GM21786 (cell line): ENCODE data around the gene UBE2L6.
"Not testable (repeated sequence)": the region's sequence is repeated elsewhere in the genome, so short reads cannot be mapped to it uniquely, and the experiment has no call there.

Experiments used
- ATAC-seq: cut with Tn5 transposase; IDR thresholded peaks from one replicate; pipeline ENCODE4 v1.9.1; 2021; ENCODE audit not compliant: unreplicated experiment

Gene UBE2L6

DNA sequence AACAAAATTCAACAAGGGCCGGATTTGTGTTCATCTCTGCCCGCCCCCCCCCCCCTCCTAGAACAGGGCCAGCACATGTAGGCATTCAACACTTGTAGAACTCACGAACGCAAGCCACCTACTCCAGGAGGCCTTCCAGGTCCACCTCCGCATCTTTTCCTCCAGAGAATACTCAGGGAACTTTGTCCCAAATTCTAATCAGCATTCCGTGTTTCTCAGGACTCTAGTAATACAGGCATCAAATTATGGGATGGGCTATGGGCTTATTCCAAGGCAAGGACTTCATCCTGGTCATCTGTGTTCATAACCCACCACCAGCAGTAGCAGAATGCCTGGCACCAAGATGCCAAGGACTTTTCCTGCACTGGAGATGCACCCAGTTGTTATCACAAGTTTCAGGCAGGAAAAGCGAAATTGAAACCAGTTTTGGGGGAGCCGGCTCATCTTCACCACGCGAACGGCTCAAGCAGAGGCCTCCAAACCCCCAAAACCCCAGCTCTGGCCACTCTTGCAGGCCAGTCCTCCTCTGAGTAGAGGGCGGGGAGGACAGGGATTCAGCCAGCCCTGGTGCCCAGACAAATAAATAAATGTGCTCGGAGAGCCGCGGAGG lies 462 bp downstream of the UBE2L6 start:
- peak; percentile 1 for ATAC-seq

DNA sequence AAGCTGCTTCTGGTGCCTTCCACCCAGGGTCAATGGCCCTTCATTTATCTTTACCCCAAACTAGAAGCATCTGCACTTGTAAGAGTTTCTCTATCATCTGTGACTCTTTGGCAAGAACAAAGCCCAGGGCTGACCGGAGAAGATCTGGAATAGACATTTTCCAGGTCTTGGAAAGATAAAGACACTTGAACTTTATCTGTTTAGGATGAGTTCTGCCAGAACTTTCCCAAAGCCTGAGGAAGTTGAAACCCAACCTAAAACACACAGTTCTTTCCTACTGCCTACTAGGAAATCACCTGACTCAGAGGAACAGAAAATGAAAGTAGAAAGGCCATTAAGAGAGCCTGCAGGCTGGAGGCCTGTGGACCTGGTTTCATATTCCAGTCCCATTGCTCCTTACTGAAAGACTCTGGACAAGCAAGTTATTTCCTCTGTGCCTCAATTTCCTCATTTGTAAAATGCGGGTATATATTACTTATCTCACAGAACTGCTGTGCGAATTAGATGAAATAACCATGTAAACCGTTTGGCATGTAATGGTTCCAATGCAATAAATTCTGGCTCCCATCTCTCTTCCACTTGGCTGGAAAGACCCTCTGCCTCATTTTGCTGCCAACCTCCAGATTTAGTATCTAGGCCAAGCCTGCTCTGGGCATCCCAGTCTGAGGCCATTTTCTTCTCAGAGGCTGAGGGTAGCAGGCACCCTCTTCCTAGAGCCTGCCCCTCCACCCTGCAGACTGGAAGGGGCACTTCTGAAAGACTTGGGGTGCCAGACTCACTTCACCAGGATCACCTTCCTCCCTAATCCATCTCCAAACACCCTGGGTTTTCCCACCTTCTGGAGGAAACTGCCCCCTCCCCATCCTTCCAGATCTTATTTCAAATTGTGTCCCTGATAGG lies 1.2 kb downstream of the UBE2L6 start:
- ATAC-seq: peak; percentile 62

DNA sequence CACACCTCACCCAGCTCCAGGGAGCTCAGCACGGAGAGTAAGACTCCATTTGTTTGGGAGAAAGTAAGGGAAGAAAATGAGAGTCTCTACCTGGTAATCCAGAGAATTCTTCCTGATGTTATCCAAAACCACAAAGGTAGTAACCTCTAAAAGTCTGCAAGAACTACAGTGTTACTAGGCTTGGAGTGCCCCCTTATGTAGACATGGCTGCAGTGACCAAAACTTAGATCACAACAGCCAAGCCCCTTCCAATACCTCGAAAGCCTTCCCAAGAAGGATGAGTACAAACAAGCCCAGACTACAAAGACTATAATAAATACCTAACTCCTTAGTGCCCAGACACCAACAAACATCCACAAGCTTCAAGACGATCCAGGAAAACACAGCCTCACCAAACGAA lies 4.9 kb downstream of the UBE2L6 start:
- ATAC-seq: no peak

DNA sequence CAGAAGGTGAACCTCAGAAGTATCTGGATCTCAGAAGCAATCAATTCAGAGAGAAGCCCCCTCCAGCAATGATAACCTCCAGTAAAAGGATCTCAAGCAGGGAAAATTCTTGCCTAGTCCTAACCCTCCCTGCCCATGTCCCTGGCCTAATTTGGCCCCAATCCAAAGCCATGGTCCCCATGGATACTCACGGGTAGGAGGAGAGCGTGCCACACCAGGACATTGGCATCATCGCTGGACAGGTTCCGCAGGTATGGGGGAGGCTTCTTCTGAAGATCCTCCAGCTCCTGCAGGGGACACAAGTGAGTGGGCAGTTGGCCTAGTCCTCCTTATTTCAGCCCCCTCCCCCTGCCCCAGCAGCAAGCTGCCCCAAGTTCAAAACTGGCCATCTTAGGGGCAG lies 7.3 kb downstream of the UBE2L6 start:
- ATAC-seq: no peak

DNA sequence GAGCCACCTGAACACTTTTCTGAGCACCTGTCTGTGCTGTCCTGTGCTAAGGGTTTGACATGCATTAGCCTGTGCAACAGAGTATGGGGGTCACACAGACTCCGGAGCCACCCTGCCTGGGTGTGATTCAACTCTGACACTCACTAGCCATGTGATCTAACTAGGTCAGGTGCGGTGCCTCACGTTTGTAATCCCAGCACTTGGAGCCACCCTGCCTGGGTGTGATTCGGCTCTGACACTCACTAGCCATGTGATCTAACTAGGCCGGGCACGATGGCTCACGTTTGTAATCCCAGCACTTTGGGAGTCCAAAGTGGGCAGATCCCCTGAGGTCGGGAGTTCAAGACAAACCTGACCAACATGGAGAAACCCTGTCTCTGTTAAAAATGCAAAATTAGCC lies 11.4 kb downstream of the UBE2L6 start:
- ATAC-seq: no peak

DNA sequence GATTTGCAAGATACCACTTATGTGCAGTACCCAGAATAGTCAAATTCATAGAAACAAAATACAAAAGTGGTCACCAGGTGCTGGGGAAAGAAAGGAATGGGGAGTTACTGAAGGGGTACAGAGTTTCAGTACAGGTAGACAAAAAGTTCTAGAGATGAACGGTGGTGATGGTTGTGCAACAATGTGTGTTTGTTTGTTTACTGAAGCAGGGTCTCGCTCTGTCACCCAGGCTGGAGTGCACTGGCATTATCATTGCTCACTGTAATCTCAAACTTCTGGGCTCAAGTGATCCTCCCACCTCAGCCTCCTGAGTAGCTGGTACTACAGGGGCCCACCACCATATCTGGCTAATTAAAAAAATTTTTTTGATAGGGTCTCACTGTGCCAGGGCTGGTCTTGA lies 12.1 kb downstream of the UBE2L6 start:
- ATAC-seq: no peak

DNA sequence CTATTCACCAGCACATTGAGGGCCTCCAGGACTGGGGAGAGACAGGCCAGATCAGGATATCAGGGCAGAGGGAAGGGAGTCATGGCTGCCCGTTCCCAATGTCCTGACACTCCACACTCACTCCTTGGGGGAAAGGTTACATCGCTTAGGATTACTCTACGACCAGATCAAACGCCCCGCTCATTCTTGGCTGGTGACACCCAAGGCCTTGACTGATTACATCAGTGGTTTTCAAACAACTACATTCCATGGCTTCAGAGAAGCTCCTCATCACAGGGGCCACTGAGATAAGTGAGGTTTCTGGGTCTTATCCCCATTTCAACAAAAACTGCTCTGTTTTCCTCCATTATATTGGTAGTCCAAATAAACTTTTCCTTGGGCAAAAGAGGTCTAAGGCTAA lies 15.0 kb downstream of the UBE2L6 start:
- ATAC-seq: no peak

DNA sequence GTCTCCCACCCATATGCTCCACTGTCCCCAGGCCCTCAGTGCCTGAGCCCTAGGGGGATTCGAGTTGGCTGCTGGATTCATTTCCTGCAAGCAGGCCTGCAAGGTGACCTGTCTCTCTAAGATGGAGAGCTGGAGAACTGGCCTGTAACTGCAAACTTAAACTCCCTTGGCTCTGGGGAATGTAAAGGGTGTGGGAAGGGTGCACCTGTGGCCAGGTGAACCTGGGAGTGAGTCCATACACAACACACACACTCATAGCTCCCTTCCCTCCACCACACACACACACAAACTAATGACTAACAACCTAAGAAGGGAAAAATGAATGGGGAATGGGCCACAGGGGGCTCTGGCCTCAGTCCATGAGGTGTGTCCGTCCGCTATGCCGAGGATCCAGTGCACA lies 15.5 kb downstream of the UBE2L6 start:
- no peak for ATAC-seq

DNA sequence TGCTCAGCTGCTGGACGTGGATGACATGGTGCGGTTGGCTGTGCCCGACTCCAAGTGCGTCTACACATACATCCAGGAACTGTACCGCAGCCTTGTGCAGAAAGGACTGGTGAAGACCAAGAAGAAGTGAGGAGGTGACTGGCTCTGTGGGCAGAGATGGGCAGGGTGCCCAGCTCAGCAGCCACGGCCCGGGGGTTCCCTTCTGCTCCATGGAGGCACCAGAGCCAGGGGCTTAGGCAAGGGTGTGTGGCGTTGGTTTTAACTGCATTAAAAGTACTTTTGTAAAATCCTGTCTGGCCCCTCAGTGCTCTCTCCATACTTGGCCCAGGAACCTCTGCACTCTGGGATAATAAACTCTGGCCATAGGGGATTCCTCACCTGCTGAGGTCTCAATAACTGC lies 17.5 kb downstream of the UBE2L6 start:
- no peak for ATAC-seq

DNA sequence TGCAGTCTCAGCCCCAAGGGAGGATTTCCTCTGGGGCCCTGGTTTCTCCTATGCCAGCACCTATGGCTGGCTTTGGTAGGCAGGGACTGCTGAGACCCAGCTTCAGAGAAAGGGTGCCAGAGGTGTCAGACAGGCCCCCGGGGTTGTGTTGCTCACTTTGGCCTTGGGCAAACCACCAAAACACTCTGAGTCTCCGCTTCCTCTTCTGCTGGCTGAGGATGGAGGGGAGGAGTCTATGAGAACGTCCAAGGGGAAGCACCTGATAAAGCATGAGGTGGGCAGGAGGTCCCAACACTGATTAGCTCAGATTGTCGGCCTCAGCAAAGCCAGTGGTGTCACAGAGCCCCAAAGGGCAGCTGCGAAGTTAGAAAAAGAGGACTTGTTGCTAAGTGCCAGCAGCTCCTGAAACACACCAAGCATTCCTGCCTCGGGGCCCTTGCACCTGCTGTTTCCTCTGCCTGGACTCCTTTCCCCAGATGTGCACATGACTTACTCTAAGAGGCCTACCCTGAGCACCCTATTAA lies 19.6 kb downstream of the UBE2L6 start:
- peak; percentile 91 for ATAC-seq

DNA sequence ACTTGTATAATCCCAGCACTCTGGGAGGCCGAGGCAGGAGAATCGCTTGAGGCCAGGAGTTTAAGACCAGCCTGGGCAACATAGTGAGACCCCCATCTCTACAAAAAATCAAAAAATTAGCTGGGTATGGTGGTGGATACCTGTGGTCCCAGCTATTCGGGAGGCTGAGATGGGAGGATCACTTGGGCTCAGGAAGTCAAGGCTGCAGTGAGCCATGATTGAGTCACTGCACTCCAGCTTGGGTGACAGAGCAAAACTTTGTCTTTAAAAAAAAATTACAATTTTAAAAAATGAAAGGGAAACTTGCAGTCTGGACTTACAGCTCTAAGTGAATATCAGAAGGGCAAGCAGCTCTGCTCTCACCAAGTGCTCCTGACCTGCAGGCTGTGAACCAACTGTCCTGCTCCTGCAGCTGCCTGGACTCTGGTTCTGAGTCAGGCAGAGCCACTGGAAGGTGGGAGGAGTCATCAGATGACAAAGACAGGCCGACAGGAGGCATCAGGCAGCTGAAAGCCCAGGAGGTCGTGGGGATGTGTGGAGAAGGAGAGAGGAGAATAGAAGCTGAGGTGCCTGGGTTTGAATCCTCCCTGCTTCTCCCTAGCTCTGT lies 20.5 kb downstream of the UBE2L6 start:
- ATAC-seq: peak; percentile 56

DNA sequence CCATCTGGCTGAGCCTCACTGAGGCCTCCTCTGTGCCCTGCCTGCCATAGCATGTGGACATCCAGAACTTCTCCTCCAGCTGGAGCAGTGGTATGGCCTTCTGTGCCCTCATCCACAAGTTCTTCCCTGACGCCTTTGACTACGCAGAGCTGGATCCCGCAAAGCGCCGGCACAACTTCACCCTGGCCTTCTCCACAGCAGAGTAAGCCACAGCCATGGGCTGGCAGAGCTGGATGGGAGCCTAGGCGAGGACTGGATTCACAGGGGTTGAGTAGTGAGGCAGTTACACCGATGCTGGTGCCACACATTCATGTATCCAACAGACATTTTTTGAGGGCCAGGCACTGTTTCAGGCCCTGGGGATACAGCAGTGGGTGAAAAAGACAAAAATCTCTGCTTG lies 21.0 kb downstream of the UBE2L6 start:
- no peak for ATAC-seq

DNA sequence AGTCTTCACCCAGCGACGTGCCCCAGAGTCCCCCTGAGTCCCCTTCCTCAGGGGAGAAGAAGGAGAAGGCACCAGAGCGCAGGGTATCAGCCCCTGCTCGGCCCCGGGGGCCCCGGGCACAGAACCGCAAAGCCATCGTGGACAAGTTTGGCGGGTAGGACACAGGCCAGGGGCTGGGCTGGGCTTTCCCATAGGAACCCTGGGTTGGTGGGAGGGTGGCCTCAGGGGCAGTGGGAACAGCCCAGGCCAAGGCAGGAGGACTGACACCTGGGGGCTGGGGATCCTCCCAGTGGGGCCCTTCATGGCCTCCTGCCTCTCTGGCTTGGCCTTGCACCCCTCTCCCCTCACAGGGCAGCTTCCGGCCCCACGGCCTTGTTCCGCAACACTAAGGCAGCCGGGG lies 21.6 kb downstream of the UBE2L6 start:
- ATAC-seq: no peak

DNA sequence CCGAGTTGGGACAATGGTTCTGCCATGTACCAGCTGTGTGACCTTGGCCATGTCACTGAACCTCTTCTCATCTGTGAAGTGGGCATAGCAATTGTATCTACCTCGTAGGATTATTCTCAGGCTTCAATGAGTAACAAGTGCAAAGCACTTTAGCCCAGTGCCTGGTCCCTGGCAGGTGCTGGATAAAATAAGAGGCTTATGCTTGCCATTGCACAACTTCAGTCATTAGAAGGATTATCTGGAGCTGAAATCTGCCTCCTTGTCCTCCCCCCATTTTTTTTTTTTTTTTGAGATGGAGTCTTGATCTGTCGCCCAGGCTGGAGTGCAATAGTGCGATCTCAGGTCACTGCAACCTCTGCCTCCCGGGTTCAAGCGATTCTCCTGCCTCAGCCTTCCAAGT lies 22.9 kb downstream of the UBE2L6 start:
- ATAC-seq: no peak

DNA sequence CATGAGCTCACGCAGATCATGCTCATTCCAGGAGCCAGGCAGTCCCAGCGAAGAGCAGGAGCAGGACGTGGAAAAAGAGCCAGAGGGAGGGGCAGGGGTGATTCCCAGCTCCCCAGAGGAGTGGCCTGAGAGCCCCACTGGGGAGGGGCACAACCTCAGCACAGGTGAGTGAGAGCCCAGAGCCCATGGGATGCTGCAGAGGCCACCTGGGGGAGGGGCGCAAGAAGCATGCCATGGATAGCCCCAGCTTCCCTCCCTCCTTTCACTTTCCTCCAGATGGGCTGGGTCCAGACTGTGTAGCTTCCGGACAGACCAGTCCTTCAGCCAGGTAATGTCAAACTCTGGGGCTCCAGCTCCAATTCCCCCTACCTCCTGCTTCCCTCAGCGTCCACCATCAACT lies 23.9 kb downstream of the UBE2L6 start:
- no peak for ATAC-seq

DNA sequence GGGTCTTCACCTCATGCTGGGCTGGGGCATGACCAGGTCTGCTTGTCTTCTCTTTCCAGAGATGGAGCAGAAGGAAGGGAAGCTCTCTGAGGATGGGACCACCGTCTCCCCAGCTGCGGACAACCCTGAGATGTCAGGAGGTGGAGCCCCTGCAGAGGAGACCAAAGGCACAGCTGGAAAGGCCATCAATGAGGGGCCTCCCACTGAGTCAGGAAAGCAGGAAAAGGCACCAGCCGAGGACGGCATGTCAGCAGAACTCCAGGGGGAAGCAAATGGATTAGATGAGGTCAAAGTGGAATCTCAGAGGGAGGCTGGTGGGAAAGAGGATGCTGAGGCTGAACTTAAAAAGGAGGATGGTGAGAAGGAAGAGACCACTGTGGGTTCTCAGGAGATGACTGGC lies 24.9 kb downstream of the UBE2L6 start:
- no peak for ATAC-seq

DNA sequence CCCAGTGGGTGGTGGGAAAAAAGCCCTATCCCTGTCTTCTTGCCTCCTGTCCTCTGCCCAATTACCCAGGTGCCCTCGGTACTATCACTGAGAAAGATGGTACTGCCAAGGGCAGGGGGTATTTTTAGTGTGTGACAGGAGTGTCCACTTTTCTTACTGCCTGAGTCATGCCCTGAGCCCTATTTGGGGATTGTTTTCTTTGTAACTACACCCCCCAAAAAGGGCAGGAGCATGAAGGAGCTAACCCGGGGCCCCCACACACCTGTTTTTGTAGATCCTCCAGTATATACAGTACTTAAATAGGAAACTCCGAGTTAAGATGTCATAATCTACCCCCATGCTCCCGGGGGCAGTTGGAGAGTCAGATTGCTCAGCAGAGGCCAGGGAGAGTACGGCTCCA lies 26.3 kb downstream of the UBE2L6 start:
- no peak for ATAC-seq

DNA sequence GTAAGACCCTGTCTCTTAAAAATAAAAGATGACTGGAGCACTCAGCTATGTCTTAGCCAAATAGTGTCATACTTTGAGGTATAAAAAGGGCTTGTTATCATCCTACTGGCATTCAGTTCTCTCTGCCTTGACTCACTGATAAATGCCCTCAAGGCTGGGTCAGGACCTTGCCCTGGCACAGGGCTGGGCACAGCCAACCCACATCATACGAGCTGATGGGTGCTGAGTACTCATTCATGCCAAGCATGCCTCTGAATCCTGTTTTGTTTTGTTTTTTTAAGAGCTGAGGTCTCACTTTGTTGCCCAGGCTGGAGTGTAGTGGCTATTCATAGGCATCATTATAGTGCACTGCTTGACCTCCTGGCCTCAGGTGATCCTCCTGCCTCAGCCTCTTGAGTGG lies 28.1 kb downstream of the UBE2L6 start:
- ATAC-seq: no peak

DNA sequence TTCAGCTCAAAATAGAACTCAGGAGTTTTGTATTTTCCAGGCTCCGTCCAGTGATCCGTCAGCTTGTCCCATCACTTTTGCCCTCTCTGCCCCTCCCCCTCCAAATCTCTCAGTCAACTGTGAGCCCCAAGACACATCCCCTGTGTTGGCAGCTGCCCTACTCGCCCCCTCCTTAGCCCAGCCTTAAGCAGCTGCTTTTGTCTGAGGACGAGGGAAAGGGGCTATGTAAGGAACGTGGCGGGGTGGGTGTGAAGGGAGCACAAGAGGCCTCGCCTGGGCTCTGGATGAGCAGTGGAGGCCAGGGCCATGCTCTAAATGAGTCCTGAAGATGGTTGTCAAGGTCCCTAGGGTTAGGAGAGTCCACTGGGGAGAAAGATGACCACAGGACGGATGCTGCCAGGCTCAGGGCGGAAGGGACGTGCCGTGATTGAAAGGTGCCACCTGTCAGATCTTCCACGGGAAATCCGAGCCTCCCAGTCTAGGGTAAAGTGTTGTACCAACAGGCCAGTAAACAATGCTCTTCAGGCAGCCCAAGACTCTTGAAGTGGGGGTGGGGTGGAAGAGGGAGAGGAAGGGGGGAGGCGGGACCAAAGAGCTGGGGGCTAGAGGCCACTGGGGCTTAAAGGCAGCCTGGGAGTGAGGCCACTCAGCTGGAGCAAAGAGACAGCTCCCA lies 30.4 kb downstream of the UBE2L6 start, which contains the start of gene SMTNL1:
Gene SMTNL1, plus strand, starts transcription at position 649 of the 673 bp plus-strand sequence. CDS start 5,048 bp downstream, outside the sequence.
- no peak for ATAC-seq

DNA sequence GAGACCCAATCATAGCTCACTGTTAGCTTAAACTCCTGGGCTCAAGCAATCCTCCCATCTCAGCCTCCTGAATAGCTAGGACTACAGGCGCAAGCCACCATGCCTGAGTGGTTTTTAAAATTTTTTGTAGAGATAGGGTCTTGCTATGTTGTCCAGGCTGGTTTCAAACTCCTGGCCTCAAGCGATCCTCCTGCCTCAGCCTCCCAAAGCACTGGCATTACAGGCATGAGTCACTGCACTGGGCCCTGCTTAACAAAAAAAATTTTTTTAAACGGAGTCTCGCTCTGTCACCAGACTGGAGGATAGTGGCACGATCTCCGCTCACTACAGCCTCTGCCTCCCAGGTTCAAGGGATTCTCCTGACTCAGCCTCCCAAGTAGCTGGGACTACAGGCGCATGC lies 33.0 kb downstream of the UBE2L6 start:
- not testable (repeated sequence) for ATAC-seq
